ENCODE results near the gene ERVV-1.
"Not testable (repeated sequence)": the region's sequence is repeated elsewhere in the genome, so short reads cannot be mapped to it uniquely, and the experiment has no call there.

ERVV-1 gene

GRCh38 chr19:53013621-53014020 is at the start of gene ERVV-1:
ERVV-1 (plus strand) TSS chr19:53013921; CDS start chr19:53014091, 170 bp downstream.
- Histone ChIP-seq H3K4me3 (ENCODE audit: low read depth in 1 of 5, low read length in 5 of 5) (no peak within 1 kb of the TSS), H3K36me3 (ENCODE audit: control insufficient read depth in 5 of 5, insufficient read depth in 5 of 5, low read length in 5 of 5) (no peaks in the 10 kb centered on the region), H3K27ac (ENCODE audit: low read depth, low read length) (no peak within 1 kb of the TSS), H3K9ac (ENCODE audit: low read length in 5 of 5) (no peak within 1 kb of the TSS), H3K4me1 (ENCODE audit: control insufficient read depth in 5 of 5, insufficient read depth in 5 of 5, low read length in 5 of 5) (no peaks in the 10 kb centered on the region), H3K9me3 (ENCODE audit: control insufficient read depth in 5 of 5, low read length in 5 of 5) (peaks cover 0 to 5% (median 0%) of the 10 kb centered on the region in 5 donors), H3K27me3 (ENCODE audit: control insufficient read depth in 5 of 5, insufficient read depth in 4 of 5, low read length in 5 of 5) (peaks cover 0 to 4% (median 0%) of the 10 kb centered on the region in 5 donors)

DNA sequence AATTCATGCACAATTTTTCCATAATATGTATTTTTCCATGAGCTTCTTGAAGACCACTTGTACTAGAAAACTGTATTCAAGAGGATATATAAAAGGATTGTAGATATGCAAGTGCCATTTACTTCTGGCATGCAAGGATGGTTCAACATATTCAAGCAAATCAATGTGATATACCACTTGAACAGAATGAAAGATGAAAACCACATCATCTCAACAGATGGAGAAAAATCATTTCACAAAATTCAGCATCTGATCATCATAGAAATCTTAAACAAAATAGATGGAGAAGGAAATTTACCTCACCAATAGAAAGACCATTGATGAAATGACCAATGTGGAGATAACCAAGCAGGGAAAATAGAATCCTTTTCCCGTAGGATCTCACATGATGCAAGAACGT is 45.9 kb upstream of the ERVV-1 start:
- no peak overlapping the region for H3K9ac ChIP-seq (ENCODE audit: low read length in 5 of 5)
- H3K27me3 ChIP-seq (ENCODE audit: control insufficient read depth in 5 of 5, insufficient read depth in 4 of 5, low read length in 5 of 5), result no peaks in the 10 kb centered on the region
- H3K9me3 ChIP-seq (ENCODE audit: control insufficient read depth in 5 of 5, low read length in 5 of 5), result peaks cover 0 to 7% (median 5%) of the 10 kb centered on the region in 5 donors
- H3K4me1 ChIP-seq (ENCODE audit: control insufficient read depth in 5 of 5, insufficient read depth in 5 of 5, low read length in 5 of 5), result peaks cover 1 to 9% (median 7%) of the 10 kb centered on the region in 5 donors
- H3K4me3 ChIP-seq (ENCODE audit: low read depth in 1 of 5, low read length in 5 of 5), result no peak overlapping the region
- no peak overlapping the region for H3K27ac ChIP-seq (ENCODE audit: low read depth, low read length)
- peaks cover 0 to 12% (median 8%) of the 10 kb centered on the region in 5 donors for H3K36me3 ChIP-seq (ENCODE audit: control insufficient read depth in 5 of 5, insufficient read depth in 5 of 5, low read length in 5 of 5)

DNA sequence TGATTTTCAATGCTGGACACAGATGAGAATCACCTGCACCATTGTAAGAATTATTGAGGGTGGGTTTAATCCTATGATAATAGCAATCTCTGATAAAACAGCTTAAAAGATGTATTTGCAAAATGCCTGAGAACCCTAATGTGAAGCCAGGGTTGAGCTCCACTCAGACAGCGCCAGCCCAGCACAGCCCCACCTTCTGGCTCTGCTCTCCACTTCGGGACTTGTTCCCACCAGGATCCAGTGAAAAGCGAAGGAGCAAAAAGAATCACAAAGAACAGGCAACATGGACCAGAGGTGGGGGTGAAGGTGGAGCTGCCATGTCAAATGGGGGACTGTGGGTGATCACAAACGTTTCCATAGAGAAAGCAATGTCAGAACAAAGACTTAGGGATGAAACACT is 32.4 kb upstream of the ERVV-1 start:
- Histone ChIP-seq H3K4me1 (ENCODE audit: control insufficient read depth in 5 of 5, insufficient read depth in 5 of 5, low read length in 5 of 5) (no peaks in the 10 kb centered on the region), H3K9ac (ENCODE audit: low read length in 5 of 5) (no peak overlapping the region), H3K27me3 (ENCODE audit: control insufficient read depth in 5 of 5, insufficient read depth in 4 of 5, low read length in 5 of 5) (no peaks in the 10 kb centered on the region), H3K27ac (ENCODE audit: low read depth, low read length) (no peak overlapping the region), H3K4me3 (ENCODE audit: low read depth in 1 of 5, low read length in 5 of 5) (no peak overlapping the region), H3K36me3 (ENCODE audit: control insufficient read depth in 5 of 5, insufficient read depth in 5 of 5, low read length in 5 of 5) (peaks cover 0 to 22% (median 14%) of the 10 kb centered on the region in 5 donors), H3K9me3 (ENCODE audit: control insufficient read depth in 5 of 5, low read length in 5 of 5) (peaks cover 0 to 22% (median 12%) of the 10 kb centered on the region in 5 donors)

GRCh38 chr19:52983167-52983566 is 30.6 kb upstream of the ERVV-1 start:
- H3K9ac ChIP-seq (ENCODE audit: low read length in 5 of 5); H3K27ac ChIP-seq (ENCODE audit: low read depth, low read length); H3K27me3 ChIP-seq (ENCODE audit: control insufficient read depth in 5 of 5, insufficient read depth in 4 of 5, low read length in 5 of 5); H3K4me3 ChIP-seq (ENCODE audit: low read depth in 1 of 5, low read length in 5 of 5); H3K4me1 ChIP-seq (ENCODE audit: control insufficient read depth in 5 of 5, insufficient read depth in 5 of 5, low read length in 5 of 5): not testable (repeated sequence)
- peaks cover 0 to 24% (median 21%) of the 10 kb centered on the region in 5 donors for H3K36me3 ChIP-seq (ENCODE audit: control insufficient read depth in 5 of 5, insufficient read depth in 5 of 5, low read length in 5 of 5)
- peaks cover 0 to 26% (median 12%) of the 10 kb centered on the region in 5 donors for H3K9me3 ChIP-seq (ENCODE audit: control insufficient read depth in 5 of 5, low read length in 5 of 5)

DNA sequence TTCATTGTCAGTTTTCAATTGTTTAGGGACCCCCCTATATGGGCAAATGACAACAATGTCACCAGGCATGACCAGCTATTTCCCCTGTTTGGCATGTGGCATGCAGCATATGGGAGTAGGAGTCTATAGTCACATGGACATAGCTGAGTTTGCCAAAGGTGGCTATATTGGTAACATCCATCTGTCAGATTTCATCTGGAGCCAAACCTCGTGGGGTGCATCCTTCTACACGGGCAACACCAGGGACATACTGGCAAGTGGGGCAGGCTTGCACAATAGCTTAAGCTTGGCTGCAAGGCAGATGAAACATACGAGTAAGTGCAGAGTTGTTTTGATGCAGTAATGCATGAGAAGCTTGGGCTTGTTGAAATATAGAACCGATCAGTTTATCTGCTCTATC is 26.5 kb upstream of the ERVV-1 start:
- H3K36me3 ChIP-seq (ENCODE audit: control insufficient read depth in 5 of 5, insufficient read depth in 5 of 5, low read length in 5 of 5), result peaks cover 4 to 24% (median 18%) of the 10 kb centered on the region in 5 donors
- H3K9ac ChIP-seq (ENCODE audit: low read length in 5 of 5), result no peak overlapping the region
- peaks cover 0 to 26% (median 9%) of the 10 kb centered on the region in 5 donors for H3K9me3 ChIP-seq (ENCODE audit: control insufficient read depth in 5 of 5, low read length in 5 of 5)
- H3K27me3 ChIP-seq (ENCODE audit: control insufficient read depth in 5 of 5, insufficient read depth in 4 of 5, low read length in 5 of 5), result no peaks in the 10 kb centered on the region
- H3K27ac ChIP-seq (ENCODE audit: low read depth, low read length), result no peak overlapping the region
- no peak overlapping the region for H3K4me3 ChIP-seq (ENCODE audit: low read depth in 1 of 5, low read length in 5 of 5)
- peaks cover 0 to 2% (median 0%) of the 10 kb centered on the region in 5 donors for H3K4me1 ChIP-seq (ENCODE audit: control insufficient read depth in 5 of 5, insufficient read depth in 5 of 5, low read length in 5 of 5)

DNA sequence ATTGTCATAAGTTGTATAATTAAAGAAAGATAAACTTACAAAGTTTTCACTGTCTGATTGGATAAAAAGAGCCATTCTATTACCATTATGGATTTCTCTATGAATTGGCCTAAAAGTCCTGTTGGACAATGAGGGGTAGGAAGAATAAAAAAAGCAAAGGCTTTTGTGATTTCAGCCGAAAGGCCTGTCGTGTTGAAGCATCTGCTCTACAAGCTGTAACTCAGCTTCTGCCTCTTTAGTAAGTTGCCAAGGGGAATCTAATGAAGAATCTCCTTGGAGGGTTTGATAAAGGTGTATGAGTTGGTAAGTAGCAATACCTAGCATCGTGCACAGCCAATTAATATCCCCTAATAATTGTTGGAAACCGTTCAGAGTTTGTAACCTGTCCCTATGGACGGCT is 25.2 kb upstream of the ERVV-1 start:
- Histone ChIP-seq H3K9me3 (ENCODE audit: control insufficient read depth in 5 of 5, low read length in 5 of 5) (peaks cover 0 to 26% (median 9%) of the 10 kb centered on the region in 5 donors), H3K36me3 (ENCODE audit: control insufficient read depth in 5 of 5, insufficient read depth in 5 of 5, low read length in 5 of 5) (peaks cover 4 to 24% (median 18%) of the 10 kb centered on the region in 5 donors)

DNA sequence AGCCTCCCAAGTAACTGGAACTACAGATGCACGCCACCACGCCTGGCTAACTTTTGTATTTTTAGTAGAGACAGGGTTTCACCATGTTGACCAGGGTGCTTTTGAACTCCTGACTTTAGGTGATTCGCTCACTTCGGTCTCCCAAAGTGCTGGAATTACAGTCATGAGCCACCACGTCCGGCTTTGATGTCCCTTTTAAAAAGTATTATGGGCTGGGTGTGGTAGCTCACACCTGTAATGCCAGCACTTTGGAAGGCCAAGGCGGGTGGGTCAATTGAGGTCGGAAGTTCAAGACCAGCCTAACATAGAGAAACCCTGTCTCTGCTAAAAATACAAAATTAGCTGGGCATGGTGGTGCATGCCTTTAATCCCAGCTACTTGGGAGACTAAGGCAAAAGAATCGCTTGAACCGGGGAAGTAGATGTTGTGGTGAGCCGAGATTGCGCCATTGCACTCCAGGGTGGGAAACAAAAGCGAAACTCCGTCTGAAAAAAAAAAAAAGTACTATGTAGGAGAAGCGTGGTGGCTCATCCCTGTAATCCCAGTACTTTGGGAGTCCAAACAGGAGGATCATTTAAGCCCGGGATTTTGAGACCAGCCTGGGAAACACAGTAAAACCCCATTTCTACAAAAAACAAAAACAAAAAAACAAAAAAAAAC is 22.8 kb upstream of the ERVV-1 start:
- H3K4me3 ChIP-seq (ENCODE audit: low read depth in 1 of 5, low read length in 5 of 5), result no peak overlapping the region
- H3K27ac ChIP-seq (ENCODE audit: low read depth, low read length), result no peak overlapping the region
- H3K27me3 ChIP-seq (ENCODE audit: control insufficient read depth in 5 of 5, insufficient read depth in 4 of 5, low read length in 5 of 5), result no peaks in the 10 kb centered on the region
- peaks cover 0 to 17% (median 8%) of the 10 kb centered on the region in 5 donors for H3K36me3 ChIP-seq (ENCODE audit: control insufficient read depth in 5 of 5, insufficient read depth in 5 of 5, low read length in 5 of 5)
- peaks cover 0 to 9% (median 0%) of the 10 kb centered on the region in 5 donors for H3K9me3 ChIP-seq (ENCODE audit: control insufficient read depth in 5 of 5, low read length in 5 of 5)
- H3K4me1 ChIP-seq (ENCODE audit: control insufficient read depth in 5 of 5, insufficient read depth in 5 of 5, low read length in 5 of 5), result peaks cover 3 to 15% (median 14%) of the 10 kb centered on the region in 5 donors
- H3K9ac ChIP-seq (ENCODE audit: low read length in 5 of 5), result no peak overlapping the region

More for the DNA sequence above, 25.2 kb upstream of the ERVV-1 start:
- Histone ChIP-seq H3K27ac (ENCODE audit: low read depth, low read length) (no peak overlapping the region), H3K4me1 (ENCODE audit: control insufficient read depth in 5 of 5, insufficient read depth in 5 of 5, low read length in 5 of 5) (peaks cover 0 to 10% (median 9%) of the 10 kb centered on the region in 5 donors), H3K4me3 (ENCODE audit: low read depth in 1 of 5, low read length in 5 of 5) (no peak overlapping the region), H3K9ac (ENCODE audit: low read length in 5 of 5) (no peak overlapping the region), H3K27me3 (ENCODE audit: control insufficient read depth in 5 of 5, insufficient read depth in 4 of 5, low read length in 5 of 5) (no peaks in the 10 kb centered on the region)

GRCh38 chr19:52991484-52991883 is 22.2 kb upstream of the ERVV-1 start:
- H3K27me3 ChIP-seq (ENCODE audit: control insufficient read depth in 5 of 5, insufficient read depth in 4 of 5, low read length in 5 of 5), result no peaks in the 10 kb centered on the region
- no peak overlapping the region for H3K9ac ChIP-seq (ENCODE audit: low read length in 5 of 5)
- peaks cover 0 to 3% (median 0%) of the 10 kb centered on the region in 5 donors for H3K9me3 ChIP-seq (ENCODE audit: control insufficient read depth in 5 of 5, low read length in 5 of 5)
- no peak overlapping the region for H3K27ac ChIP-seq (ENCODE audit: low read depth, low read length)
- peaks cover 3 to 15% (median 14%) of the 10 kb centered on the region in 5 donors for H3K4me1 ChIP-seq (ENCODE audit: control insufficient read depth in 5 of 5, insufficient read depth in 5 of 5, low read length in 5 of 5)
- H3K4me3 ChIP-seq (ENCODE audit: low read depth in 1 of 5, low read length in 5 of 5), result no peak overlapping the region
- H3K36me3 ChIP-seq (ENCODE audit: control insufficient read depth in 5 of 5, insufficient read depth in 5 of 5, low read length in 5 of 5), result peaks cover 0 to 11% (median 4%) of the 10 kb centered on the region in 5 donors

DNA sequence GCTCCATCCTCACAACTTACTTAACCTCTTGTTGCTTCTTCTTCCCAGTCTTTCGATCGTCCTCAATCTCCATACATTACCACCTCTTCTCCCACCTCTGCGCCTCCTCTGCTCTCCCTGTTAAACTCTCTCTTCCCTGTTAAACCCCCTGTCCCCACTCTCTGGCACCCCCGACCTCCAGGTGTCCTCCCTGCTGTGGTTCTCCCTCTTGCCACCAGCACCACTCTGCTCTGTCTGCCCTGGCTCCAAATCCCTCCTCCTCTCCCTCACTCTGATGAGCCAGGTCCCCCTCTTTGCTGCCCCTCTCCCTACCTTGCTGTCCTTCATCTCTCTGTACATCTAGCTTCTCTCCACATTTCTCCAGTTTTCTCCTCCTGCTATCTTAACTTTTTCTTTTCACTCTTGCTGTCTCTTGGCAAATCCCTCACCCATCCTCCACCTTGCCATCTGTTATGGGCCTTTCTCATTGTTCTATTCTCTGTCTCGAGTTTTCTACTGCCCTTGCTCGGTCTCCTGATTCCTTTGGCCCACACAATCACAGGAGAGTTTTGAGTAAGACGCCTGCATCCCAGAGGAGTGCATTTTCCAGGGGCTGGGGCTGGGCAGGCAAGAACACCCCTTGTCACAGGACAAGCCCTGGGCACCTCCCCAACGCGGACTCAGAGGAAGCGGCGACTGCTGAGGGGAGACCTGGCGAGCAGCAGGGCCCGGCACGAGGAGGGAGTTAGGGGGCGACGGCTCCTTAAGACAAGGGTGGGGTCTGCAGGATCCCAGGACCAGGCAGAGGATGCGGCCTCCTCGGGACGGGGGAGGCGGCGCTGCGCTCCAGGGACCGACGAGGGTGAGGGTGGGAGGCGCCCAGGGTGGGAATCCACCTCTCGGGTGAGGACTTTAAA is 21.4 kb upstream of the ERVV-1 start:
- H3K27me3 ChIP-seq (ENCODE audit: control insufficient read depth in 5 of 5, insufficient read depth in 4 of 5, low read length in 5 of 5), result no peaks in the 10 kb centered on the region
- peak overlapping the region in 4 of 5 donors; percentile 3 to 71 (median 50) for H3K9ac ChIP-seq (ENCODE audit: low read length in 5 of 5)
- H3K36me3 ChIP-seq (ENCODE audit: control insufficient read depth in 5 of 5, insufficient read depth in 5 of 5, low read length in 5 of 5), result peaks cover 0 to 5% (median under 1%) of the 10 kb centered on the region in 5 donors
- H3K9me3 ChIP-seq (ENCODE audit: control insufficient read depth in 5 of 5, low read length in 5 of 5), result no peaks in the 10 kb centered on the region
- H3K27ac ChIP-seq (ENCODE audit: low read depth, low read length), result no peak overlapping the region
- peaks cover 3 to 15% (median 14%) of the 10 kb centered on the region in 5 donors for H3K4me1 ChIP-seq (ENCODE audit: control insufficient read depth in 5 of 5, insufficient read depth in 5 of 5, low read length in 5 of 5)
- peak overlapping the region; percentile 59 to 79 (median 71) for H3K4me3 ChIP-seq (ENCODE audit: low read depth in 1 of 5, low read length in 5 of 5)

All from subcutaneous abdominal adipose tissue (tissue), 5 donors.